HG02798 (cell line): ENCODE measurements around the gene CYSTM1.

Source experiments
- ATAC-seq: cut with Tn5 transposase; IDR thresholded peaks from one replicate; pipeline ENCODE4 v1.9.1; 2021; ENCODE audit warnings: mild to moderate bottlenecking; ENCODE audit not compliant: unreplicated experiment, poor library complexity

The CYSTM1 gene

GRCh38 chr5:140227046-140227445 is 52.1 kb downstream of the CYSTM1 start:
- no peak for ATAC-seq

GRCh38 chr5:140228364-140228837 is 53.4 kb downstream of the CYSTM1 start:
- ATAC-seq, result no peak

GRCh38 chr5:140230373-140230772 is 55.4 kb downstream of the CYSTM1 start:
- ATAC-seq, result no peak

- ATAC-seq, result no peak
Measured at GRCh38 chr5:140232731-140233130, 57.7 kb downstream of the CYSTM1 start.

GRCh38 chr5:140234377-140234989 is 59.5 kb downstream of the CYSTM1 start:
- no peak for ATAC-seq

GRCh38 chr5:140235791-140236551 is 61.0 kb downstream of the CYSTM1 start:
- no peak for ATAC-seq

- no peak for ATAC-seq
Measured at GRCh38 chr5:140236891-140237598, 62.1 kb downstream of the CYSTM1 start.

GRCh38 chr5:140238756-140239155 is 63.8 kb downstream of the CYSTM1 start:
- no peak for ATAC-seq

GRCh38 chr5:140239461-140239860 is 64.5 kb downstream of the CYSTM1 start:
- no peak for ATAC-seq

- peak; percentile 66 for ATAC-seq
Measured at GRCh38 chr5:140239939-140240700, 65.1 kb downstream of the CYSTM1 start.

- ATAC-seq, result no peak
Measured at GRCh38 chr5:140240987-140241706, 66.2 kb downstream of the CYSTM1 start.

- ATAC-seq, result no peak
Measured at GRCh38 chr5:140242099-140242498, 67.1 kb downstream of the CYSTM1 start.

- ATAC-seq, result no peak
Measured at GRCh38 chr5:140242890-140243585, 68.0 kb downstream of the CYSTM1 start.

GRCh38 chr5:140243706-140244250 is 68.8 kb downstream of the CYSTM1 start:
- no peak for ATAC-seq

GRCh38 chr5:140244525-140245025 is 69.6 kb downstream of the CYSTM1 start:
- ATAC-seq, result peak; percentile 64

GRCh38 chr5:140245341-140245740 is 70.4 kb downstream of the CYSTM1 start:
- ATAC-seq, result no peak

GRCh38 chr5:140245926-140246325 is 70.9 kb downstream of the CYSTM1 start:
- ATAC-seq, result no peak

GRCh38 chr5:140246378-140247122 is 71.6 kb downstream of the CYSTM1 start:
- no peak for ATAC-seq
